ENCODE results near the gene PLEKHA7. TPM values are rescaled to one million over a fixed set of nuclear protein-coding genes. Genes with fewer than 3 reads are reported as not detected.

The PLEKHA7 gene
- total and polyA plus RNA-seq, 2 of the 4 experiments (the other 2 are of a cell fraction): 0.12 TPM; not detected in 1

GRCh38 chr11:16982809-16983208 is 31.4 kb downstream of the PLEKHA7 start:
- BruUV-seq (replicated peaks): no TSS peak
- TF ChIP-seq MAFK (IDR thresholded peaks at IDR 0.05; ENCODE audit: low read depth, low read length): no peak
- no peak for TF ChIP-seq POLR2A (IDR thresholded peaks at IDR 0.05; ENCODE audit: low read depth, low read length)
- TF ChIP-seq CEBPB (IDR thresholded peaks at IDR 0.05; ENCODE audit: low read depth, low read length): no peak
- no peak for TF ChIP-seq RCOR1 (IDR thresholded peaks at IDR 0.05; ENCODE audit: insufficient replicate concordance, low read length)
- TF ChIP-seq SMC3 (IDR thresholded peaks at IDR 0.05; ENCODE audit: low read depth, low read length): no peak
- TF ChIP-seq RAD21 (IDR thresholded peaks at IDR 0.05; ENCODE audit: low read length): no peak
- TF ChIP-seq RFX5 (IDR thresholded peaks at IDR 0.05; ENCODE audit: low read depth, low read length): no peak
- TF ChIP-seq NFE2L2 (IDR thresholded peaks at IDR 0.05; ENCODE audit: low read depth, low read length): no peak
- TF ChIP-seq USF2 (IDR thresholded peaks at IDR 0.05; ENCODE audit: low read depth, low read length): no peak
- Histone ChIP-seq H4K20me1 (ENCODE audit: insufficient read depth, low read length) (no peaks in the 10 kb centered on the region), H3K9me1 (ENCODE audit: insufficient read depth, low read length) (no peaks in the 10 kb centered on the region), H3K14ac (replicated peaks; ENCODE audit: low read depth, low read length) (no peak overlapping the region), H4K91ac (ENCODE audit: insufficient read depth, low read depth, low read length) (no peak overlapping the region), H4K8ac (ENCODE audit: low read depth in 2 of 2, low read length in 2 of 2) (no peak overlapping the region), H2AK9ac (replicated peaks; ENCODE audit: low read depth, low read length, poor library complexity) (no peak overlapping the region), H3K56ac (ENCODE audit: extremely low read depth, insufficient read depth, low read length) (no peak overlapping the region), H3K4ac (ENCODE audit: low read depth, low read length) (no peak overlapping the region), H3K36me3 (ENCODE audit: control insufficient read depth, insufficient read depth, low read length) (no peaks in the 10 kb centered on the region), H2BK5ac (ENCODE audit: low read depth, low read length, poor library complexity, severe bottlenecking) (no peak overlapping the region), H3K9me3 (ENCODE audit: control insufficient read depth, insufficient read depth, low read length) (no peaks in the 10 kb centered on the region), H2AFZ (replicated peaks; ENCODE audit: low read length, poor library complexity) (no peak overlapping the region), H3K27me3 (ENCODE audit: control insufficient read depth, insufficient read depth, low read length) (peaks cover 2% of the 10 kb centered on the region), H3K79me1 (ENCODE audit: low read depth in 1 of 2, low read length in 2 of 2) (no peaks in the 10 kb centered on the region), H3K4me2 (ENCODE audit: low read depth, low read length) (no peak overlapping the region), H4K5ac (ENCODE audit: low read depth, low read length) (no peak overlapping the region), H3K4me1 (ENCODE audit: control insufficient read depth, insufficient read depth, low read length) (no peaks in the 10 kb centered on the region), H3K18ac (ENCODE audit: low read depth, low read length) (no peak overlapping the region), H3K23ac (ENCODE audit: low read depth, low read length) (no peak overlapping the region), H2AK5ac (ENCODE audit: low read depth, low read length) (no peak overlapping the region), H2BK20ac (ENCODE audit: low read depth, low read length) (no peak overlapping the region), H2BK120ac (ENCODE audit: low read depth, low read length) (no peak overlapping the region), H3K27ac (ENCODE audit: insufficient read depth, low read length) (no peak overlapping the region), H3K4me3 (ENCODE audit: insufficient read depth, low read depth, low read length) (no peak overlapping the region), H2BK15ac (ENCODE audit: low read depth, low read length) (no peak overlapping the region), H3K9ac (ENCODE audit: low read depth, low read length) (no peak overlapping the region)
- WGBS, 2 experiments (ENCODE audit: extremely low coverage in 2 of 2, insufficient read length in 1 of 2): 33% methylated on average over 1 of the region's 1 CpG; no CpG with 5 or more reads in 1 of the 2 experiments
- intact Hi-C loops (cut with micrococcal nuclease): no loop called here
- dilution Hi-C loops (cut with HindIII; ENCODE audit: low sequenced_read_pairs, unreplicated experiment): no loop called here
- no peak for ATAC-seq (ENCODE audit: low read depth)
- CTCF ChIA-PET: no interaction called here
- POLR2A ChIA-PET (ENCODE audit: unreplicated experiment): no interaction called here
- in situ Hi-C loops (cut with MboI; ENCODE audit: low sequenced_read_pairs): no loop called here
- no peak for DNase-seq
